Measurements from ENCODE around the gene PUS1.
A peak's percentile ranks its signal among the peaks of the same experiment; 100 is the strongest.

The PUS1 gene

DNA sequence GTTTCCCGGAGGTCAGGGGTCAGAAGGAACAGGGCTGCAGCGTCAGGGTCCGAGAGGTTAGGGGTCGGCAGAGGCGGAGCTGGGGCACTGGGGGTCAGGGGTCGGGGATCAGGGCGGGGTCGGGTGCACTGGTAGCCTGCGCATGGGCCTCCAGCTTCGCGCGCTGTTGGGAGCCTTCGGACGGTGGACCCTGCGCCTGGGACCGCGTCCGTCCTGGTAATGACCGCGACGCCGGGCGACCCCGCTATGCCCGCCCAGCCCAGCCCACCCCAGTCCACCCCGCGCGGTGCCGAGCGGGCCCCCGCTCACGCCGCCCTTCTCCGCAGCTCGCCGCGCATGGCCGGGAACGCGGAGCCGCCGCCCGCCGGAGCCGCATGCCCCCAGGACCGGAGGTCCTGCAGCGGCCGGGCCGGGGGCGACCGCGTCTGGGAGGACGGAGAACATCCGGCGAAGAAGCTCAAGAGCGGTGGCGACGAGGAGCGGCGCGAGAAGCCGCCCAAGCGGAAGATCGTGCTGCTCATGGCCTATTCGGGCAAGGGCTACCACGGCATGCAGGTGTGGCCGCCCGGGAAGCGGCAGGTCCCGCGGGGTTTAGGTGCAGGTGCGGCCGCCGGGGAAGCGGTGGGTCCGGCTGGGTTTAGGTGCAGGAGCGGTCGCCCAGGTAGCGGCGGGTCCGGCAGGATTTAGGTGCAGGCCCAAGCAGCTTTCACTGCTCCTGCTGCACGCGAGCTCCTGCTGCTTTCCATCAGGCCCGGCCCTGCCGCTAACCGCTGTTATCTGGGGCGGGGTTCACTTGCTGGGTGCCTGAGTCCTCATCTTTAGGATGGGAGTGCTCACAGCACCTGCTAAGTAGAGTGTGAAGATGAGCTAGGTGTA is 743 bp downstream of the PUS1 start:
- Mint-ChIP-seq H3K27ac (peak overlapping the region; percentile 100), H3K4me3 (peak overlapping the region; percentile 90 to 99), H3K36me3 (peaks cover 18 to 27% of the 10 kb centered on the region in 2 donors), H3K4me1 (peaks cover 22 to 26% of the 10 kb centered on the region in 2 donors), H3K27me3 (no peaks in the 10 kb centered on the region), H3K9me3 (no peaks in the 10 kb centered on the region)
- peak; percentile 12 to 19 for ATAC-seq (replicated peaks)
- no peak for DNase-seq

DNA sequence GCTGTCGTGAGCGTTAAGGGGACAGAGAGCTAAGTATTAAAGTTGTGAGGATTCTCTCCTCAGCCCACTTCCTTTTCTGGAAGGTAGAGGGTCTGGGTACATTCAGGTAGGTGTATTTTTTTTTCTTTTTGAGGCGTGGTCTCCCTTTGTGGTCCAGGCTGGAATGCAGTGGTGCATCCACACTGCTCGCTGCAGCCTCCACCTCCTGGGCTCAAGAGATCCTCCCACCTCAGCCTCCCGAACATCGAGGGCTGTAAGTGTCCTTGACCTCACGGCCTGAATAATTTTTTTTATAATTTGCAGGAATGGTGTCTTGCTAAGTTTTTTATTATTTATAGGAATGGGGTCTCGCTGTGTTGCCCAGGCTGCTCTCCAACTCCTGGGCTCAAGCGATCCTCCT is 1.4 kb downstream of the PUS1 start:
- ATAC-seq (replicated peaks) (no peak), DNase-seq (no peak)
- peaks cover 18 to 27% of the 10 kb centered on the region in 2 donors for H3K36me3 Mint-ChIP-seq
- peak overlapping the region; percentile 82 to 92 for H3K4me3 Mint-ChIP-seq
- peaks cover 19 to 21% of the 10 kb centered on the region in 2 donors for H3K4me1 Mint-ChIP-seq
- no peaks in the 10 kb centered on the region for H3K9me3 Mint-ChIP-seq
- H3K27me3 Mint-ChIP-seq: no peaks in the 10 kb centered on the region
- H3K27ac Mint-ChIP-seq: peak overlapping the region; percentile 90

DNA sequence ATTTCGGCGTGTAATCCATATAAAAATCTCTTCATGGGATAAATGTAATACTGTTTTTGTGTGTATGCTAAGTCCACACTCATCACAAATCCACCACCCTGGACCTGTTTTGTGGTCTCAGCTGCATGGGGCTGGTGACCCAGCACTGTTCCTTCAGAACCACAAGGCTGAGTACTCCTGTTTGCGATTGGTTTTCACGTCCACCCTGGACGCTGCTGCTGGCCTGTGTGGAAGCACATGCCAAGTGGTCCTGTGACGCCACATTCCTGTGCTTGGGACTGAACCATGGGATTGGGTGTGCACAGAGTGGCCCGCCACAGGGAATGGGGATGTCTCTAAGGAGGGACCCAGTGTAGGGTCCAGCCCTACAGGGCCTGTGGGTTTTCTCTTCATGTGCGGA is 4.3 kb downstream of the PUS1 start:
- Mint-ChIP-seq H3K27me3 (no peaks in the 10 kb centered on the region), H3K9me3 (no peaks in the 10 kb centered on the region), H3K4me1 (peaks cover 11 to 12% of the 10 kb centered on the region in 2 donors), H3K27ac (no peak overlapping the region), H3K36me3 (peaks cover 32 to 41% of the 10 kb centered on the region in 2 donors), H3K4me3 (no peak overlapping the region)
- ATAC-seq (replicated peaks): no peak
- DNase-seq: no peak

DNA sequence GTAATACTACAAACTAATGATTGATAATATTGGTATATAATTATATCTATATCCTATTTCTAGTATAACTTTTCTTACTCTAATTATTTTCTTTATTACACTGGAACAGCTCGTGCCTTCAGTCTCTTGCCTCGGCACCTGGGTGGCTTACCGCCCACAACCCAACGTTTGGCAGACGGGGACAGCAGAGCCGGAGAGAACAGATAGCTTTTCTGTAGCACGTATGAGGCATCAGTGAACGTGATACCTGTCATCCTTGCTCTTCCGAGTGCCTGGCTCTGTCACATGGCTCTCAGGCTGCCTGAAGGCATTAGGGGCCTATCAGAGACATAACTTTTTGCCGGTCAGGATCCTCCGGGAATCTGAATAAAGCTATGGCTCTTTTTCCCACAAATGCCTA is 5.5 kb downstream of the PUS1 start:
- Mint-ChIP-seq H3K9me3 (no peaks in the 10 kb centered on the region), H3K4me3 (no peak overlapping the region), H3K4me1 (peaks cover 10% of the 10 kb centered on the region in 2 donors), H3K27ac (no peak overlapping the region), H3K27me3 (no peaks in the 10 kb centered on the region), H3K36me3 (peaks cover 34 to 42% of the 10 kb centered on the region in 2 donors)
- ATAC-seq (replicated peaks) (no peak), DNase-seq (no peak)

DNA sequence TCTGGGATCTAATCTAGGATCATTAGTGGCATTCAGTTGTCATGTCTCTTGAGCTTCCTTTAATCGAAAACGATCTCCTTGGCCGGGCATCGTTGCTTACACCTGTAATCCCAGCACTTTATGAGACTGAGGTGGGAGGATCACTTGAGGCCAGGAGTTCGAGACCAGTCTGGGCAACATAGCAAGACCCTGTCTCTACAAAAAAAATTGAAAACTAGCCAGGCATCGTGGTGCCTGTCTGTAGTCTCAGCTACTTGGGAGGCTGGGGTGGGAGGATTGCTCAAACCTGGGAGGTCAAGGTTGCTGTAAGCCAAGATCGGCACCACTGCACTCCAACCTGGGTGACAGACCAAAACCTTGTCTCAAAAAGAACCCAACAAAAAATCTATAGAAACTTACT is 9.0 kb downstream of the PUS1 start:
- peak overlapping the region; percentile 10 for H3K27ac Mint-ChIP-seq
- peaks cover 44 to 50% of the 10 kb centered on the region in 2 donors for H3K36me3 Mint-ChIP-seq
- H3K4me1 Mint-ChIP-seq: peaks cover 0 to 6% of the 10 kb centered on the region in 2 donors
- H3K4me3 Mint-ChIP-seq: no peak overlapping the region
- ATAC-seq (replicated peaks) (no peak), DNase-seq (no peak)
- H3K9me3 Mint-ChIP-seq: no peaks in the 10 kb centered on the region
- no peaks in the 10 kb centered on the region for H3K27me3 Mint-ChIP-seq

DNA sequence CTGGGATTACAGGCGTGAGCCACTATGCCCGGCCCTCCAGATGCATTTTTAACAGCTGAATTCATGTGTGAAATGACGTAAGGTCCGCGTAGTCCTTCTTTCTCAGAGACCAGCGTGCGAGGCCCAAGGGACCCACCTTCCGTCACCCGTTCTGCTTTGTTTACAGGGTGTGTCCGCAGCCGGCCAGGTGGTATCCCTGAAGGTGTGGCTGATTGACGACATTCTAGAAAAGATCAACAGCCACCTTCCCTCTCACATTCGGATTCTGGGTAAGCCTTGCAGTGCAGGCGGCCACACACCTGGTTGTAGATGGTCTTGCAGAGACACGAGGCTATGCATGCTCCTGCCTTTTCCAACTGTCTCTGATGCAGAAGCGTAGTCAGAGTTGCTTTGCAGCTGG is 9.9 kb downstream of the PUS1 start:
- Mint-ChIP-seq H3K9me3 (no peaks in the 10 kb centered on the region), H3K4me3 (no peak overlapping the region), H3K27me3 (no peaks in the 10 kb centered on the region), H3K36me3 (peaks cover 49% of the 10 kb centered on the region in 2 donors), H3K27ac (no peak overlapping the region), H3K4me1 (no peaks in the 10 kb centered on the region)
- DNase-seq (no peak), ATAC-seq (replicated peaks) (no peak)

DNA sequence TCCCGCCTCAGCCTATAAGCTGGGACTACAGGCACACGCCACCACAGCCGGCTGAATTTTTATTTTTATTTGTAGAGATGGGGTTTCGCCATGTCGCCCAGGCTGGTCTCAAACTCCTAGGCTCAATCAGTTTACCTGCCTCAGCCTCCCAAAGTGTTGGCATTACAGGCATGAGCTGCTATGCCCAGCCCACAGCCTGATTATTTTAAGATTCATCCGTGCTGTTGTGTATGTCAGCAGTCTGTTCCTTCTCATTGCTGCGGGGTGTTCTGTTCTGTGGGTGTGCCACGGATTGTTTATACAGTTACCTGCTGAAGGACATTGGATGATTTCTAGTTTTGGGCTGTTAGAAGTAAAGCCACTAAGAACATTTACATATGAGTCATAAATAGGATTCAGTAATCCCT is 11.1 kb downstream of the PUS1 start:
- H3K36me3 Mint-ChIP-seq: peaks cover 56 to 59% of the 10 kb centered on the region in 2 donors
- DNase-seq (no peak), ATAC-seq (replicated peaks) (no peak)
- no peaks in the 10 kb centered on the region for H3K9me3 Mint-ChIP-seq
- H3K4me3 Mint-ChIP-seq: no peak overlapping the region
- peaks cover 0 to 2% of the 10 kb centered on the region in 2 donors for H3K4me1 Mint-ChIP-seq
- H3K27me3 Mint-ChIP-seq: no peaks in the 10 kb centered on the region
- H3K27ac Mint-ChIP-seq: no peak overlapping the region

DNA sequence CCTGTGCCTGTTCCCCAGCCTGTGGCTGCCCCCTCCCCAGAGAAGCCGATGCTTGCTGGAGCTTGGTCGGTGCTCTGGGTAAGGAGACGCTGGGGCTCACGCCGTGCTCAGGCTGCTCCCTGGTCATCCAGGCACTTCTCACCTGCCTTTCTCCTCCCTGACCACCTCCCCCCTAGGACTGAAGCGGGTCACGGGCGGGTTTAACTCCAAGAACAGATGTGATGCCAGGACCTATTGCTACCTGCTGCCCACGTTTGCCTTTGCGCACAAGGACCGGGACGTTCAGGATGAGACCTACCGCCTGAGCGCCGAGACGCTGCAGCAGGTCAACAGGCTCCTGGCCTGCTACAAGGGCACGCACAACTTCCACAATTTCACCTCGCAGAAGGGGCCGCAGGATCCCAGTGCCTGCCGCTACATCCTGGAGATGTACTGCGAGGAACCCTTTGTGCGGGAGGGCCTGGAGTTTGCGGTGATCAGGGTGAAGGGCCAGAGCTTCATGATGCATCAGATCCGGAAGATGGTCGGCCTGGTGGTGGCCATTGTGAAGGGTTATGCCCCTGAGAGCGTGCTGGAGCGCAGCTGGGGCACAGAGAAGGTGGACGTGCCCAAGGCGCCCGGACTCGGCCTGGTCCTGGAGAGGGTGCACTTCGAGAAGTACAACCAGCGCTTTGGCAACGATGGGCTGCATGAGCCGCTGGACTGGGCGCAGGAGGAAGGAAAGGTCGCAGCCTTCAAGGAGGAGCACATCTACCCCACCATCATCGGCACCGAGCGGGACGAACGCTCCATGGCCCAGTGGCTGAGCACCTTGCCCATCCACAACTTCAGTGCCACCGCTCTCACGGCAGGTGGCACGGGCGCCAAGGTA is 12.3 kb downstream of the PUS1 start:
- peaks cover 53 to 59% of the 10 kb centered on the region in 2 donors for H3K36me3 Mint-ChIP-seq
- H3K9me3 Mint-ChIP-seq: no peaks in the 10 kb centered on the region
- peaks cover 0 to 2% of the 10 kb centered on the region in 2 donors for H3K4me1 Mint-ChIP-seq
- no peak overlapping the region for H3K27ac Mint-ChIP-seq
- ATAC-seq (replicated peaks) (no peak), DNase-seq (no peak)
- no peak overlapping the region for H3K4me3 Mint-ChIP-seq
- H3K27me3 Mint-ChIP-seq: no peaks in the 10 kb centered on the region

DNA sequence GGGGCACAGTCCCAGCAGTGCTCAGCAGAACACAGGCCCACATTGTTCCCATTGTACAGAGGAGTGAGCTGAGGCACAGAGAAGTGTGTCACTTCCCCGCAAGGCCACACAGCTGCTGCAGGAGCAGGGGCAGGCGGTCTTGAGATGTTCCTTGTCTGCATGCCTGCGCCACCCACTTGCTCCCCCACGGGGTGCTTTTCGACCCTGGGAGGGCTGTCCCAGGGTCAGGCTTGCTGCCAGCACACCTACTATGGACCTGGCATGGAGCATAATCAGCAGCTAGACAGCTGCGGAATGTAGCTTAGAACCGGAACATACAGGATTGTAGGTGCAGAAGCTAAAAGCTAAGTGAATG is 12.9 kb downstream of the PUS1 start:
- Mint-ChIP-seq H3K36me3 (peaks cover 52 to 55% of the 10 kb centered on the region in 2 donors), H3K4me3 (no peak overlapping the region), H3K27ac (no peak overlapping the region), H3K27me3 (no peaks in the 10 kb centered on the region), H3K9me3 (no peaks in the 10 kb centered on the region), H3K4me1 (peaks cover 0 to 2% of the 10 kb centered on the region in 2 donors)
- ATAC-seq (replicated peaks): no peak
- no peak for DNase-seq

DNA sequence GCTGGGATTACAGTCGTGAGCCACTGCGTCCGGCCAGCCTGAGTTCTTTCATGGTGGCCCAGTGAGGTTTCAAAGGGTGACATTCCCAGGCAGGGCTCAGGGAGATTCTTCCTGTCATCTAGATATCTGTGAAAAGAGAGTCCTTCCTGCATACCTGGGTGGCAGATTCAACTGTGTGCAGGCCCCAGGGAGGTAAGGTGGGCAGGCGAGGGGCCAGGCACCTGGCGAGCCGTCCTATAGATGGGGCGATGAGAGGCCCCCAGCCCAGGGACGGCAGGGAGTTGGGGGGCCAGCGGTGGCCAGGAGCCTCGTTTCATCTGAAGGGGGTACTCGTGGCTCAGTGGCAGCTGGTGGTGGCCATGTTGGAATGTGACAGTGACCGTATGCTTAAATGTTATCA is 13.6 kb downstream of the PUS1 start:
- DNase-seq (no peak), ATAC-seq (replicated peaks) (no peak)
- no peaks in the 10 kb centered on the region for H3K9me3 Mint-ChIP-seq
- H3K36me3 Mint-ChIP-seq: peaks cover 49 to 51% of the 10 kb centered on the region in 2 donors
- H3K4me3 Mint-ChIP-seq: no peak overlapping the region
- H3K27ac Mint-ChIP-seq: peak overlapping the region; percentile 47
- H3K4me1 Mint-ChIP-seq: peaks cover 3 to 5% of the 10 kb centered on the region in 2 donors
- H3K27me3 Mint-ChIP-seq: no peaks in the 10 kb centered on the region

DNA sequence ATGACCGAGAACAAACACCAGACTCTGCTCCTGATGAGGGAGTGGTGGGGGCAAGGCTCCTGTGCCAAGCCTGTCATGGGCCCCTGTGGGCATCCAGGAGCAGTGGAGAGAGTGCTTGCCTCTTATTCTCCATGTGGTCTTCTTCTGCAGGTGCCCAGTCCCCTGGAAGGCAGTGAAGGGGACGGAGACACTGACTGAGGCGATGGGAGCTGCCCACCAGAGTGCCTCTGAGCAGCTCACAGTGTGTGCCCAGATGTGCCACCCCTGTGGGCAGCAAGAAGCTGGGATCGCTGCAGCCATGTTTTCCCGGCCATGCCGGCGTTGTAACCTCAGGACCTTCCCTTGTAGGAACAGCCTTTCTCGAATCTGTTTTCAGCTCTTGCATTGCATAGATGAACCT is 14.3 kb downstream of the PUS1 start:
- Mint-ChIP-seq H3K27me3 (no peaks in the 10 kb centered on the region), H3K4me1 (peaks cover 5 to 6% of the 10 kb centered on the region in 2 donors), H3K9me3 (no peaks in the 10 kb centered on the region), H3K36me3 (peaks cover 44 to 47% of the 10 kb centered on the region in 2 donors), H3K4me3 (no peak overlapping the region), H3K27ac (no peak overlapping the region)
- ATAC-seq (replicated peaks) (no peak), DNase-seq (no peak)

DNA sequence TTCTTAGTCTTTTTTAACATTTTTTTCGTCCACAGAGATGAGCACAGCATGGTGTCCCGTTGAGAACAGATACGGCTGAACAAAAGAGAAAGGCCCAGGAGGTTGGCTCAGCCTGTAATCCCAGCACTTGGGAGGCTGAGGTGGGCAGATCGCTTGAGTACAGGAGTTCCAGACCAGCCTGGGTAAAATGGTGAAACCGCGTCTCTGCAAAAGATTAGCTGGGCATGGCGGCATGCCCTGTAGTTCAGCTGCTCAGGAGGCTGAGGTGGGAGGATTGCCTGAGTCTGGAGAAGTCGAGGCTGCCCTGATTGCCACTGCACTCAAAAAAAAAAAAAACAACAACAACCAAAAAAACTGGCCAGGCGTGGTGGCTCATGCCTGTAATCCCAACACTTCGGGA is 14.8 kb downstream of the PUS1 start:
- H3K4me3 Mint-ChIP-seq: no peak overlapping the region
- peaks cover 5 to 6% of the 10 kb centered on the region in 2 donors for H3K4me1 Mint-ChIP-seq
- H3K27me3 Mint-ChIP-seq: no peaks in the 10 kb centered on the region
- H3K9me3 Mint-ChIP-seq: no peaks in the 10 kb centered on the region
- H3K27ac Mint-ChIP-seq: peak overlapping the region; percentile 20
- H3K36me3 Mint-ChIP-seq: peaks cover 42 to 46% of the 10 kb centered on the region in 2 donors
- no peak for ATAC-seq (replicated peaks)
- DNase-seq: no peak

DNA sequence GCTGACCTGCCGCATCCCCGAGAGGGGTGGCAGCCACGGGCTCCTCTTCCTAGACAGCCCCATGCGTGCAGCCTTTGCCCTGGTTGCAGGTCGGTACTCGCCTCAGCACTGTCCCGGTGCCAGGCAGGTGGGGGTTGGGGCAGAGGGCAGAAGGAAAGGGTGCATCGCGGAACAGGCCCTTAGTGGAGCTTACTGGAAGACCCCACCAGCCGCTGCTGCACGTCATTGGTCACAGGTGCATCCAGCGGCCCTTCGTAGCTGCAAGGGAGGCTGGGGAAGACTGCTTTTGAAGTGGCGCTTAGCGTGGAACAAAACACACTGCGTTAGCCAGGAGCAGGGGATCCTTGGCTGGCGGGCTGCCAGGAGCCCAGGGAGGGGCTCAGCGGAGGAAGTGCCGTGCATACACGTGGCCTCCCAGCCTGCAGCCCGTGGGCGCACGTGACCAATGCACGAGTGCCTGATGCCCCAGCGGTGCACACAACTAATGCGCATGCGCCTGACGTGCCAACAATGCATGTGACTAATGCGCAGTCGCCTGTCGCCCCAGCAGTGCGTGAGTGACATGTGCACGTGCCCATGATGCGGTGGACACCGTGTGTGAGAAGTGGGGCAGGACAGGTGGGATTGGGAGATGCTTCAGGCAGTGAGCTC is 15.7 kb downstream of the PUS1 start:
- H3K36me3 Mint-ChIP-seq: peaks cover 40 to 42% of the 10 kb centered on the region in 2 donors
- H3K4me1 Mint-ChIP-seq: peaks cover 5 to 6% of the 10 kb centered on the region in 2 donors
- ATAC-seq (replicated peaks) (no peak), DNase-seq (no peak)
- H3K4me3 Mint-ChIP-seq: no peak overlapping the region
- H3K27ac Mint-ChIP-seq: no peak overlapping the region
- H3K9me3 Mint-ChIP-seq: no peaks in the 10 kb centered on the region
- no peaks in the 10 kb centered on the region for H3K27me3 Mint-ChIP-seq

DNA sequence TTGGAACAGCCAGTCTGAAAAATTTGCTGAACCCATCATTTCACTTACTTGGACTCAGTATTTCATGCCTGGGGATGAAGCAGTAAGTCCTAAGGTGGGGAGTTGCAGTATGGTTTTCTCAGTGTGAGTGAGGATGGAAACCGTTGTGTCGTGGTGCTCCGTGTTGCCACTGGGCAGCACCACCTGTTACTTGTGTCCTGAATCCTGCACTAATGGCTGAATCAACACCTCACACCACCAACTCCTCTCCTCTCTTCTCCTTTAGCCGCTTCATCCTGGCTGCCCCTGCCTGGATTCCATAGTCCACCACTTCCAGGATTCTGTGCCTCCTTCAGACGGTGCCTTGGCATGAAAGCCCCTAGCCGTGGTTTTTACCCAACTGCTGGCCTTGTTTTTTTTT is 17.7 kb downstream of the PUS1 start:
- Mint-ChIP-seq H3K36me3 (peaks cover 27 to 30% of the 10 kb centered on the region in 2 donors), H3K27ac (peak overlapping the region; percentile 81), H3K4me3 (no peak overlapping the region), H3K27me3 (no peaks in the 10 kb centered on the region), H3K9me3 (no peaks in the 10 kb centered on the region), H3K4me1 (peaks cover 9 to 10% of the 10 kb centered on the region in 2 donors)
- ATAC-seq (replicated peaks) (no peak), DNase-seq (no peak)

Data from stimulated activated naive B cell treated with anti-CD40 and anti-IgM and Interleukin-4, amounts not matched to agents 10 μg/mL and 1 μg/mL and 100 μg/mL, for 72 hours (primary cell).